HG02885 (cell line): ENCODE results near the gene PLCG2.

Experiments used
- ATAC-seq: cut with Tn5 transposase; IDR thresholded peaks from one replicate; pipeline ENCODE4 v1.9.1; 2021; ENCODE audit warnings: mild to moderate bottlenecking; ENCODE audit not compliant: unreplicated experiment, poor library complexity

Gene PLCG2

GRCh38 chr16:81900014-81900413 lies 120.9 kb downstream of the PLCG2 start:
- ATAC-seq, result no peak

GRCh38 chr16:81900456-81900855 lies 121.4 kb downstream of the PLCG2 start:
- ATAC-seq, result no peak

- ATAC-seq, result no peak
Measured at GRCh38 chr16:81901484-81901883, 122.4 kb downstream of the PLCG2 start.

GRCh38 chr16:81902025-81902424 lies 122.9 kb downstream of the PLCG2 start:
- ATAC-seq, result no peak

- no peak for ATAC-seq
Measured at GRCh38 chr16:81904320-81904719, 125.2 kb downstream of the PLCG2 start.

GRCh38 chr16:81905277-81905676 lies 126.2 kb downstream of the PLCG2 start:
- ATAC-seq, result no peak

- no peak for ATAC-seq
Measured at GRCh38 chr16:81907681-81908080, 128.6 kb downstream of the PLCG2 start.

GRCh38 chr16:81908466-81909262 lies 129.6 kb downstream of the PLCG2 start:
- ATAC-seq, result no peak

GRCh38 chr16:81910366-81910885 lies 131.3 kb downstream of the PLCG2 start:
- ATAC-seq, result no peak

GRCh38 chr16:81912395-81912794 lies 133.3 kb downstream of the PLCG2 start:
- no peak for ATAC-seq

GRCh38 chr16:81913222-81913621 lies 134.1 kb downstream of the PLCG2 start:
- ATAC-seq, result no peak

- no peak for ATAC-seq
Measured at GRCh38 chr16:81917375-81917774, 138.3 kb downstream of the PLCG2 start.

GRCh38 chr16:81918927-81919326 lies 139.8 kb downstream of the PLCG2 start:
- ATAC-seq, result no peak

- no peak for ATAC-seq
Measured at GRCh38 chr16:81920498-81920897, 141.4 kb downstream of the PLCG2 start.

GRCh38 chr16:81921085-81921814 lies 142.2 kb downstream of the PLCG2 start:
- ATAC-seq, result no peak

GRCh38 chr16:81921843-81922584 lies 142.9 kb downstream of the PLCG2 start:
- no peak for ATAC-seq

GRCh38 chr16:81923296-81923695 lies 144.2 kb downstream of the PLCG2 start:
- ATAC-seq, result no peak

- ATAC-seq, result no peak
Measured at GRCh38 chr16:81925016-81925415, 145.9 kb downstream of the PLCG2 start.

GRCh38 chr16:81926036-81926435 lies 146.9 kb downstream of the PLCG2 start:
- ATAC-seq, result no peak

- ATAC-seq, result no peak
Measured at GRCh38 chr16:81927561-81928185, 148.6 kb downstream of the PLCG2 start.
